ENCODE data around the gene MRPS15. TPM values are rescaled to one million over a fixed set of nuclear protein-coding genes. Genes with fewer than 3 reads are reported as not detected.

Gene MRPS15
- total and polyA plus RNA-seq, 12 donors: 49.8 to 287 (median 81.6) TPM

DNA sequence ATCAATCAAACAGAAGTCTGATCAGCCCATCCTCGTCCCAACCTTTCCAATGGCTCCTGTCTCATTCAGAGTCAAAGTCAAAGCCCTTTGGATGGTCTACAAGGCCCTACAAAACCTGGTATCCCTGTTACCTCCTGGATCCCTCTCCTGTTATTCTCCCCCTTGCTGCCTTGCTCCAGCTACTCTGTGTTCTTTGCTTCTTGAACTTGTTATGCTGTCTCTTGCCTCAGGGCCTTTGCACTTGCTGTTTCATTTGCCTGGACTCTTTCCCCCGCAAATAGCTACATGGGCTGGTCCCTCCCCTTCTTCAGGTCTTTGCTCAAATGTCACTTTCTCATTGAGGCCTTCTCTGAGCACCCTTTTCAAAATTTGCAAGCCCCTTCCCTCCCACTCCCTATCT, 19.9 kb upstream of the MRPS15 start:
- Histone ChIP-seq H3K27ac (no peak overlapping the region), H3K27me3 (no peaks in the 10 kb centered on the region), H3K36me3 (replicated peaks in 1 of 2) (no peaks in the 10 kb centered on the region), H3K9me3 (replicated peaks in 1 of 3) (no peaks in the 10 kb centered on the region), H3K4me1 (replicated peaks in 1 of 2) (no peaks in the 10 kb centered on the region), H3K4me3 (no peak overlapping the region)
- intact Hi-C loops (cut with DNase I): no loop called here
- 80 to 95% (median 87%) methylated on average over 2 of the region's 2 CpGs for WGBS, 4 donors
- TF ChIP-seq, protein P1, sequence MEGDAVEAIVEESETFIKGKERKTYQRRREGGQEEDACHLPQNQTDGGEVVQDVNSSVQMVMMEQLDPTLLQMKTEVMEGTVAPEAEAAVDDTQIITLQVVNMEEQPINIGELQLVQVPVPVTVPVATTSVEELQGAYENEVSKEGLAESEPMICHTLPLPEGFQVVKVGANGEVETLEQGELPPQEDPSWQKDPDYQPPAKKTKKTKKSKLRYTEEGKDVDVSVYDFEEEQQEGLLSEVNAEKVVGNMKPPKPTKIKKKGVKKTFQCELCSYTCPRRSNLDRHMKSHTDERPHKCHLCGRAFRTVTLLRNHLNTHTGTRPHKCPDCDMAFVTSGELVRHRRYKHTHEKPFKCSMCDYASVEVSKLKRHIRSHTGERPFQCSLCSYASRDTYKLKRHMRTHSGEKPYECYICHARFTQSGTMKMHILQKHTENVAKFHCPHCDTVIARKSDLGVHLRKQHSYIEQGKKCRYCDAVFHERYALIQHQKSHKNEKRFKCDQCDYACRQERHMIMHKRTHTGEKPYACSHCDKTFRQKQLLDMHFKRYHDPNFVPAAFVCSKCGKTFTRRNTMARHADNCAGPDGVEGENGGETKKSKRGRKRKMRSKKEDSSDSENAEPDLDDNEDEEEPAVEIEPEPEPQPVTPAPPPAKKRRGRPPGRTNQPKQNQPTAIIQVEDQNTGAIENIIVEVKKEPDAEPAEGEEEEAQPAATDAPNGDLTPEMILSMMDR (IDR thresholded peaks at IDR 0.05): no peak
- TF ChIP-seq POLR2A (IDR thresholded peaks at IDR 0.05): no peak
- no peak for DNase-seq

DNA sequence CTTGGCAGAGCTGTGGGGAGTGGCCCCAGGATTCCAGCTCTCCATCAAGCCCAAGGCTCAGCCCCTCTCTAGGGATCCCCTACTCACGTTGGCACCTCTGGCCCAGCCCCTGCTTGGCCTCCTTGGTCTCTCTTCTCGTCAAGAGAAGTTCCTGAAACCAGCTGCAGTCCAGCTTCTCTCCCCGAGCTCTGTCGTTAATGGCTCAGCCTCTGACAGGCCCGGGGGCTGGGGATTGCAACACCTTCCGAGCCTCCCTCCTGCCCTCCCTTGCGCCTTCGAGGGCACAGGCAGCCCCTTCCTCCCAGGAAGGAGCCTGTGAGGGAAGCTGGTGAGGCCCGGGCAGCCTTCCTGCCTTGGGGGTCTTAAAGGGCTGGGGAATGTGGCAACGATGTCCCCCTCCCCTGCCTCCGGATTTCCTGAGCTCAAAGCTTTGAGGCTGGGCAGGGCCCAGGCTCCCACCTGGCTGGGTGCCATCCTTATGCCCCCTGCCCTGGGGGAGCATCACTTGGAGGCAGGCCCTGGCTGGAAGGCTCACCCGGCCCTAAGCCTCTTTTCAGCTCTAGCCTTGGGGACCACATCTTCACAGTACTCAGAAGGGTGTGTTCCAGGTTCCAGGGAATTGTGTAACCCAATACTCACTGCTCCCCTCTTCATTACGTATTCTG, 18.7 kb upstream of the MRPS15 start, which contains the start of gene CSF3R:
TSS of gene CSF3R (minus strand) at position 190 of the 665 bp plus-strand sequence. CDS start 3,417 bp downstream, outside the sequence.
- Histone ChIP-seq H3K36me3 (replicated peaks in 1 of 2) (no peaks in the 10 kb centered on the region), H3K4me3 (no peak within 1 kb of the TSS), H3K9me3 (replicated peaks in 1 of 3) (no peaks in the 10 kb centered on the region), H3K27ac (peak within 1 kb of the TSS in 1 of 5 donors; percentile 36), H3K27me3 (no peaks in the 10 kb centered on the region), H3K4me1 (replicated peaks in 1 of 2) (no peaks in the 10 kb centered on the region)
- TF ChIP-seq, protein P1 (IDR thresholded peaks at IDR 0.05): no peak
- no peak for TF ChIP-seq POLR2A (IDR thresholded peaks at IDR 0.05)
- DNase-seq: peak in 1 of 7 donors; percentile 16
- 47 to 69% (median 51%) methylated on average over 3 to 13 of the region's 13 CpGs for WGBS, 4 donors
- intact Hi-C loops (cut with DNase I): no loop called here

DNA sequence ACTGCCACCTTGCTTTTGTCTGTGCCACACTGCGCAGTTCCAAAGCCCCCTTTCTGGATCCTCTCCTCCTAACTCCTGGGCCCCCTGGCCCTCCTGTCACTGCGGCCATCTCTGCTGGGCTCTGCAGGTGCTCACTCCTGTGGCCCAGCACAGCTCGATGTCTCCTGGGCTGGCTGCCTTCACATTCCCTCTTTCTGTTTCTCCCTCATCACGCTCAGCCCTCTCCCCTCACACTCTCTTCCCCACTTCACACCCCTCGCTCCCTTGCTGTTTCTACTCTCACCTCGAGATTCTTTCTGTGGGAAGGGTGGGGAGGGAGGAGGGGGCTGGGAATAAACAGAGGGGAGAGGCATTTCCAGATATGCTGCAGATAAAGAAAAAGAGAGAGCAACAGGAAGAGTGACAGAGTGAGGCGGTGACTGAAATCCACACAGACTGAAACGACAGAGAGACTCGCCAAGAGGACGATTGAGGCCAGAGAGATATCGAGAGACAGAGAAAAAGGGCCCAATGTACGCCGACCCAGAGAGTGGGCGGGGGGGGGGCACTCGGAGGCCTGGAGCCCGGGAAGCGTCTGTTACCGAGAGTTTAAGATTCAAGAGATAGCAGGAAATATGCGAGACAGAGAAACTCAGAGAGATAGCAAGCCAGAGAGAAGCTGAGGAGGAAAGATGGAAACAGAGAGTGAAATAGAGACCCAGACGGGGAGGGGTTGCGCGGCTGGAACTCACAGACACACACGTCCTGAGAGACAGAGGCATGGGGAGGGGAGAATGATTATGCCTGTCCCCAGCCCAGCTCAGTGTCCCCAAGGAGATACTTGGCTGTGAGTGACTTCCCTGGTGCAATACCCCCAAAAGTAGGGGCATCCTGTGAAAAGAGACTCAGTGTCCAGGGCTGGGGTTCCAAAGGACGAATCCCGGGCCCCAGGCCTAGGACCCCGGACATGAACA, 17.9 kb upstream of the MRPS15 start:
- H3K4me3 ChIP-seq: no peak overlapping the region
- TF ChIP-seq, protein P1 (IDR thresholded peaks at IDR 0.05): no peak
- no peak for TF ChIP-seq POLR2A (IDR thresholded peaks at IDR 0.05)
- DNase-seq: no peak

DNA sequence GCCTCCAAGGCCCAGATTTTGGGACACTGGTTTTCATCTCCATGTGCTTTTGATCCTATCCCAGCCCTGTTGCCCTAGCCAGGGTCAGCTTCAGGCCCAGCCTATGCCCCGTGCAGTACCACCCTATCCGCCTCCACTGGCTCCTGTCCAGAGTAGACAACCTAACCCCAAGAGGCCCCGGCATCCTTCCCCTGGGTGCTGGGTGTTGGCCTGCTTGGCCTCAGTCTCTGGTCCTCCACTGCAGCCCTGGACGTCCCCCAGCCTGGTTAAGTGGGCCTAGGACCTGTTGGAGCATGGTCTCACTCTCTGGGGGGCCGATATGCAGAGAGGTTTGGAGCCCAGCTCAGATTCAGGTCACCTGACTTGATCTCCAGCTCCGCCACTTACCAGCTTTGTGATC, 16.9 kb upstream of the MRPS15 start:
- Histone ChIP-seq H3K27me3 (no peaks in the 10 kb centered on the region), H3K9me3 (replicated peaks in 1 of 3) (no peaks in the 10 kb centered on the region), H3K27ac (no peak overlapping the region), H3K4me1 (replicated peaks in 1 of 2) (no peaks in the 10 kb centered on the region), H3K4me3 (no peak overlapping the region), H3K36me3 (replicated peaks in 1 of 2) (no peaks in the 10 kb centered on the region)
- 75 to 89% (median 86%) methylated on average over 3 to 6 of the region's 6 CpGs for WGBS, 4 donors
- peak in 1 of 7 donors; percentile 7 for DNase-seq
- intact Hi-C loops (cut with DNase I): no loop called here
- TF ChIP-seq, protein P1 (IDR thresholded peaks at IDR 0.05): no peak
- TF ChIP-seq POLR2A (IDR thresholded peaks at IDR 0.05): no peak

More for the DNA sequence above, 17.9 kb upstream of the MRPS15 start:
- H3K27me3 ChIP-seq: no peaks in the 10 kb centered on the region
- no peaks in the 10 kb centered on the region for H3K36me3 ChIP-seq (replicated peaks in 1 of 2)
- intact Hi-C loops (cut with DNase I): no loop called here
- H3K9me3 ChIP-seq (replicated peaks in 1 of 3): no peaks in the 10 kb centered on the region
- WGBS, 4 donors: 30 to 43% (median 38%) methylated on average over 23 to 26 of the region's 26 CpGs
- H3K4me1 ChIP-seq (replicated peaks in 1 of 2): no peaks in the 10 kb centered on the region
- peak overlapping the region in 1 of 5 donors; percentile 36 for H3K27ac ChIP-seq
